HG03432 (cell line): ENCODE results near the gene BCL10.

Source experiments
- ATAC-seq: cut with Tn5 transposase; IDR thresholded peaks from one replicate; pipeline ENCODE4 v1.9.1; 2021; ENCODE audit warnings: mild to moderate bottlenecking, moderate library complexity; ENCODE audit not compliant: unreplicated experiment

BCL10 gene

DNA sequence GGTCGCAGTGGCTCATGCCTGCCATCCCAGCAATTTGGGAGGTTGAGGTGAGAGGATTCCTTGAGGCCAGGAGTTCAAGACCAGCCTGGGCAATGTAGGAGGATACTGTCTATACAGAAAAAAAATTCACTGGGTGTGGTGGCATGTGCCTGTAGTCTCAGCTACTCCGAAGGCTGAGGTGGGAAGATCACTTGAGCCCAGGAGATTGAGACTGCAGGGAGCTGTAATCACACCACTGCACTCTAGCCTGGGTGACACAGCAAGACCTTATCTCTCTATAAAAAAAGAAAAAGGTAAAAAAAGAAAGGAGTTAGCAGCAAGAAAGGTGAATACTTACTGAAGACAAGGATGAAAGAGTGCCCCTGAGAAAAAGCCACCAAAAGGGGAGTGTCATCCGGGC is 23.7 kb upstream of the BCL10 start:
- no peak for ATAC-seq

GRCh38 chr1:85297855-85298629 is 21.6 kb upstream of the BCL10 start:
- peak; percentile 97 for ATAC-seq

GRCh38 chr1:85297538-85297854 is 21.1 kb upstream of the BCL10 start:
- ATAC-seq, result no peak

DNA sequence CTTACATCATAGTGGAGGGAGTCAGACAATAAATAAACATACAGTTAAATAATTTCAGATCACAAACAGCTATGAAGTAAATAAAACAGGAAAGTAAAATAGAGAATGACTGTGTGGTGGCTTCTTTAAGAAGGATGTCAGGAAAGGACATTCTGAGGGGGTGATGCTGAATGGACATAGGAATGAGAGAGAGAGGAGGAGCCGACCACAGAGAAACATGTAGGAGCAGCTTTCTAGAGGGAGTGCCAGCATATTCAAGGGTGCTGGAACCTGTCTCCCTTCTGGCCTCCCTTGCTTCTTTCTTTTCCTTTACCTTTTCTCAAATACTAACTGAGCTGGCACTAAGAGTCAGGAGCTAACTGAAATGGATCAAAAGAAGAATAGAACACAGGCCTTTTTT is 20.5 kb upstream of the BCL10 start:
- no peak for ATAC-seq

GRCh38 chr1:85295654-85296053 is 19.2 kb upstream of the BCL10 start:
- no peak for ATAC-seq

GRCh38 chr1:85295006-85295431 is 18.6 kb upstream of the BCL10 start:
- ATAC-seq, result no peak

DNA sequence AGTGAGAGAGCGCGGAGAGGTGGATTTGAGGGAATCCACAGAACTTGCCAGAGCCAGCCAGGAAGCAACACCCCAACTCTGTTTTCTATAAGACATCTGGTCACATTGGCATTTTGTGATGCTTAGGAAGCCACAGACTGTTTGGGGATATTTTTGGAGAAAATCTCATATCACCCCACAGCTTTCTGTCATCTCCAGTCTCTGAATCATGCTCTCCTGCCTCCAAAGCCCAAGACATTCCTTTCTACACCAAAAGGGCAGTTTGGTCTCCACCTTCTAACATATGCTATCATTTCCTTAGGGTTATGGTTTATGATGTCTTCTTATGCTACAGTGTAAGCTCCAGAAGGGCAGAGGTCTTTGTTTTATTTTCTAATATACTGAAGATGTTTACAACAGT is 14.4 kb upstream of the BCL10 start:
- no peak for ATAC-seq

DNA sequence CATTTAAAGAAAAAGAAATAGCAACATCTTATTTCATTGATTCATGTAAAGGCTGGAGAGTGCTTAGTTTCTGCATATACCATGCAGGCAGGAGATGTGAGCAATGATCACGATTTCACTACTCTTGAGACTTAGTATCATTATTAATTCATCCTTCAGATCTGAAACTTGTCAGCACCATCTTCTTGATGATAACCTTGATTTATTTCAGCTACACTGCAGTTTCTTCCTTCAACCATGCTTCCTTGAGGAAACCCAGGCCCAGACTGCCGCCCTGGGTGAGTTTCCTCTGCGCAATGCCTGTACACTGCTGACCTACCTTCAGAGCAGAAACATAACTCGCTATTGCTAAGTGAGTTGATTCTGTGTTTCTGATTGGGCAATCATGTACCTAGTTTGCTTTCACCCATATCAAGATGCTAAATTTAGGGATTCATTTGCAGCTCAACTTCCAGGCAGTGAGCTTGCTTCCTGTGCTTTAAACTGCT is 13.5 kb upstream of the BCL10 start:
- no peak for ATAC-seq

GRCh38 chr1:85289207-85289847 is 12.9 kb upstream of the BCL10 start:
- ATAC-seq, result no peak

GRCh38 chr1:85284202-85284601 is 7.8 kb upstream of the BCL10 start:
- no peak for ATAC-seq

DNA sequence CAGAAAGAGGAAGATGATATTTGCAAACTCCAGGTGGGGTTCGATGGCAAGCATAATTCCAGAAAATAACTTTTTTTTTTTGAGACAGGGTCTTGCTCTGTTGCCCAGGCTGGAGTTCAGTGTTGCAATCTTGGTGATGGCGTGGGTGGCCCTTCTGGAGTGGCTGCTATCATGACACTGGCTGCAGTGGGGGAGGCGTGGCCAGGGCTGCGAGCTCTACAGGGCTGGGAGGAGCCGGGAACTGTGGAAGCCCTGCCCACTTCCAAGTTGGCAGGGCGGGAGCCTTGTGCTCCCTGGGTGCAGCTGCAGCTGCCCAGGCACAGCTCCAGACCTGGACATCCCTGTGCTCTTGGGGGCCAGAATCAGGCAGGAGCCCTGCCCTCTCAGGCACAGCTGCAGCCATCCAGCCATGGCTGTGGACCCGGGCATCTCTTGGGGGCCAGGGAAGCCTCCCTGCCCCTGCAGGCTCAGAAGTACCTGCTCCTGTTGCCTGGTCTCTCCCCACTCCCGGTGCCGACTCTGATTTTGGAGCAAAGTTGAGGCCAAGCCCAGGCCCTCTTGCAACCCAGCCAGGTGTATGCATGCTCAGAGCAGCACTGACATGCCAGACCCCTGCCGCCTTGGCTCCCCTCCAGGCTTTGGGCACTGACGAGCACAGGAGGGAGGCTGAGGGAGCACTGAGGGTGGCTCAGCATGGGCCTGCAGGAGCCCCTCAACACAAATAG is 7.2 kb upstream of the BCL10 start:
- ATAC-seq, result no peak

DNA sequence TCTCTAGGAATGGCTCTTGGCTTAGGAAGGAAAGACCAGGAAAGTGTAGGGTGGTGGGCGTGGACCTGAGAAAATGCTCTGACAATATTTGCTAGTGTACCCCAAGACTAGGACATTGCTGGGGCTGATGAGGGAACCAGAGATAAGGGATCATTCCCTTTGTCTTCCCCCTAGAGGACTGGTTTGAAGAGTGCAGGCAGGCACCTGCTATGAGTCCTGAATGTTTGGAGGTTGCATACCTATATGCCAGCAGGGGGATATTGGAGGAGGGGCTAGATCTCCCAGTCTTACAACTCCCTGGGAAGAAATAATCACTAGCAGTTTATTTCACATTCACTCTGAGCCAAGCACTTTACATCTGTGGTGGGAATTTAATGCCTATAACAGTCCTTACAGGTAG is 6.0 kb upstream of the BCL10 start:
- no peak for ATAC-seq

DNA sequence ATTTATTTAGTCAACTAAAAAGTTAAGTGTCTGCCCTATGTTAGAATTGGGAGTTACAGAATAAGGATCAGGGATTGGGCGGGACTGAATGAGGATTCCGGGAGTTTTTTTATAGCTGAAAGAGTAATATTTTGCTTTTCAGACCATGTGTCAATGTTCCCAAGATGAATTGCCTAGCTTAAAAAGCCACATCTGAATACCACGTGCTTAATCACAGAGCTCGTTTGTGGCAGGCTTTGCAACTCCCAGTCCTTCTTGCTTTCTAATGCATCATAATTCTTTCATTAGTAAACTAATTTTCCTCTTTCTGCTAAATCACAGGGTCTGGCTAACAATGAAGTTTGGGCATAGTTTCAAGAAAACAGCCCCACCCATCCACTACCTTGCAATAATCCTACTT is 4.2 kb upstream of the BCL10 start:
- ATAC-seq, result no peak

GRCh38 chr1:85279458-85280080 is 3.1 kb upstream of the BCL10 start:
- no peak for ATAC-seq

- ATAC-seq, result no peak
Measured at GRCh38 chr1:85278853-85279314, 2.5 kb upstream of the BCL10 start.

GRCh38 chr1:85277802-85278201 is 1.4 kb upstream of the BCL10 start:
- ATAC-seq, result no peak

DNA sequence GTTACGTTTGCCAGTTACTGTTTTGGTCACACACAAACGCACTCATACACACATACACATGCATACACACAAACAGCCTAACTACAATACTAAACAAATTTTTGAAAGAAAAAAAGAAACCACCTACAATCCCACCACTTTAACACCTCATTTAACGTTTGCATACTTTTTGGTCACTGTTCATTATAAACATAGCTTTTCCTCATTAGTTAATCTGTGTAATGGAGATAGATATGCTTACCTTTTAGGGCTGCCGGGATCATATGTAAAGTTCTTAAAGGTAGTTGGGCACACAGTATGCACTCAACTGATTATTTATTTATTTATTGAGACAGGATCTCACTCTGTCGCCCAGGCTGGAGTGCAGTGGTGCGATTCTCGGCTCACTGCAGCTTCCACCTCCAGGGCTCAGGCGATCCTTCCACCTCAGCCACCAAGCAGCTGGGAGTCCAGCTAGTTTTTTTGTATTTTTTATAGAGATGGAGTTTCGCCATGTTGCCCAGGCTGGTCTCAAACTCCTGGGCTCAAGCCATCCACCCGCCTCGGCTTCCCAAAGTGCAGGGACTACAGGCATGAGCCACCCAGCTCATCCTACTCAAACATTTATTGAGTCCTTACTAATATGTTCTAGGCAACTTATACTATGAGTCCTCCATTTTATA is 677 bp upstream of the BCL10 start:
- ATAC-seq, result no peak

GRCh38 chr1:85275701-85276214 is 674 bp downstream of the BCL10 start:
- peak; percentile 4 for ATAC-seq

GRCh38 chr1:85274969-85275453 is 1.4 kb downstream of the BCL10 start:
- ATAC-seq, result no peak

GRCh38 chr1:85273397-85273796 is 3.0 kb downstream of the BCL10 start:
- no peak for ATAC-seq
